Measurements from ENCODE around the gene INSIG2.

DNA sequence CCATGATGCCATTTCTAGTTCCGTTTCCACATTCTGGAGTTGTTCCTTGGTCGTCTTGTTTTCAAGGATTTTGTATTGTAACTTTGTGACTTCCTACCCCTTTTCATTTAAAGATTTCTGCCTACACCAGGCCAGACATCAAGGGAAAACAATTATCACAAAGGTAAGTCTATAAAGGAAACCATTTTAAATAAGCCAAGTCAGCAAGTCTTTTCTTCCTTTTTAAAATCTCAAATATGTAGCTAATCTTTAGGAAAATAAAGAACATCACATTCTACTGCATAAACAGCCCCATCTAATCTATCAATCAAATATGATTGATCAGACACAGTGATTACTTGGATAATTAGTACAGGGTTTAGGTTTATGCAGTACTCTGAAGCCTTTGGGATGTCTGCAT is 35.8 kb upstream of the INSIG2 start:
- no peak for TF ChIP-seq EZH2 (IDR thresholded peaks at IDR 0.05; ENCODE audit: borderline replicate concordance, low read depth, low read length, poor library complexity, severe bottlenecking)
- TF ChIP-seq, protein P1, sequence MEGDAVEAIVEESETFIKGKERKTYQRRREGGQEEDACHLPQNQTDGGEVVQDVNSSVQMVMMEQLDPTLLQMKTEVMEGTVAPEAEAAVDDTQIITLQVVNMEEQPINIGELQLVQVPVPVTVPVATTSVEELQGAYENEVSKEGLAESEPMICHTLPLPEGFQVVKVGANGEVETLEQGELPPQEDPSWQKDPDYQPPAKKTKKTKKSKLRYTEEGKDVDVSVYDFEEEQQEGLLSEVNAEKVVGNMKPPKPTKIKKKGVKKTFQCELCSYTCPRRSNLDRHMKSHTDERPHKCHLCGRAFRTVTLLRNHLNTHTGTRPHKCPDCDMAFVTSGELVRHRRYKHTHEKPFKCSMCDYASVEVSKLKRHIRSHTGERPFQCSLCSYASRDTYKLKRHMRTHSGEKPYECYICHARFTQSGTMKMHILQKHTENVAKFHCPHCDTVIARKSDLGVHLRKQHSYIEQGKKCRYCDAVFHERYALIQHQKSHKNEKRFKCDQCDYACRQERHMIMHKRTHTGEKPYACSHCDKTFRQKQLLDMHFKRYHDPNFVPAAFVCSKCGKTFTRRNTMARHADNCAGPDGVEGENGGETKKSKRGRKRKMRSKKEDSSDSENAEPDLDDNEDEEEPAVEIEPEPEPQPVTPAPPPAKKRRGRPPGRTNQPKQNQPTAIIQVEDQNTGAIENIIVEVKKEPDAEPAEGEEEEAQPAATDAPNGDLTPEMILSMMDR (conservative IDR thresholded peaks at IDR 0.05; ENCODE audit: low read depth, low read length) = no peak
